Activated T-cell treated with anti-CD3 and anti-CD28 coated beads, Interleukin-2, amount 50 U/mL, for 24 hours (primary cell): ENCODE measurements around the gene CCDC43.
"Not testable (repeated sequence)": the region's sequence is repeated elsewhere in the genome, so short reads cannot be mapped to it uniquely, and the experiment has no call there.

Experiments
- DNase-seq: peaks from one replicate; pipeline ENCODE4 v3.0.0-alpha.2; 2020
- H3K27ac Mint-ChIP-seq: 2 replicates; pipeline ENCODE4 v1.8.0; 2020; ENCODE audit warnings: mild to moderate bottlenecking, mixed read lengths
- H3K27me3 Mint-ChIP-seq: 2 replicates; pipeline ENCODE4 v1.8.0; 2020; ENCODE audit warnings: mixed read lengths
- H3K36me3 Mint-ChIP-seq: 2 replicates; pipeline ENCODE4 v1.8.0; 2020; ENCODE audit warnings: low read depth, mixed read lengths
- H3K4me1 Mint-ChIP-seq: 2 replicates; pipeline ENCODE4 v1.8.0; 2020; ENCODE audit warnings: low read depth, mixed read lengths
- H3K4me3 Mint-ChIP-seq: 2 replicates; pipeline ENCODE4 v1.8.0; 2020; ENCODE audit warnings: mild to moderate bottlenecking, moderate library complexity, mixed read lengths
- H3K9me3 Mint-ChIP-seq: 2 replicates; pipeline ENCODE4 v1.8.0; 2020; ENCODE audit warnings: mixed read lengths

Gene CCDC43

DNA sequence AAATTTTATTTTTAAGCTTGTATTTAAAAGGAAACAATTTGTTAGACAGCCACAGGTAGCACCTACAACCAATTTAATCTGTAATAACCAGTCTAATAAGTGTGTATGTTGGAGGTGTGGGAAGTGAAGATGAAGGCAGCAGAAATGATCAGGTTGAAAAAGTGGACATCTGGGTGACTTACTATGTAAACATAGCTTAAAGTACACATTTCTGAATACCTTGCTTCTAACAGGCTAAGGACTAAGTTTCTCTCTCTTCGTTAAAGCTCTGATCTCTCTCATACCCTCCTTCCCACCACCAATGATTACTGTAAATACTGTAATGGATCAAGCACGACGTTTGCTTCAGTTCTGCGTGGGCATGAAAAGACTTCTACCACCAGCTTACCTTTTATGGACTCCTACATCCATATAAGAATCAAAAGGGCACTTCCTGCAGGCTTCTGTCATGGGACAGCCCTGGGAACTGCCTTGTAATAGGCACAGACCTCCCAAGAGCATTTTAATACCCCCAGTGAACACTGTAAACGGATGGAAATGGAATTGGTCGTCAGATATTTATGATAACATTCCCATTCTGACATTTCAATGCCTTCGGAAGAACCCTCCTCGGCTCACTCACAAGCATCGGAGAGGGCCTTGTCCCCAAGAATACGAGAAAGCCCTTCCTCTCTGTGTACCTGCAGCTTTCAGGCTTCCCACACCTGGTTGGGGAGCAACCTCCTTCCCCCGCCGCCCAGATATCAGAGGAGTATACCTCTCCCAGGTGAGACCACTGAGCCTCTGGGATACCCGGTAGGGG, 700 bp downstream of the CCDC43 start:
- Mint-ChIP-seq H3K27me3 (no peaks in the 10 kb centered on the region), H3K4me3 (peak overlapping the region; percentile 99), H3K27ac (peak overlapping the region; percentile 97), H3K9me3 (no peaks in the 10 kb centered on the region), H3K36me3 (peaks cover 44% of the 10 kb centered on the region), H3K4me1 (peaks cover 39% of the 10 kb centered on the region)
- DNase-seq: no peak

DNA sequence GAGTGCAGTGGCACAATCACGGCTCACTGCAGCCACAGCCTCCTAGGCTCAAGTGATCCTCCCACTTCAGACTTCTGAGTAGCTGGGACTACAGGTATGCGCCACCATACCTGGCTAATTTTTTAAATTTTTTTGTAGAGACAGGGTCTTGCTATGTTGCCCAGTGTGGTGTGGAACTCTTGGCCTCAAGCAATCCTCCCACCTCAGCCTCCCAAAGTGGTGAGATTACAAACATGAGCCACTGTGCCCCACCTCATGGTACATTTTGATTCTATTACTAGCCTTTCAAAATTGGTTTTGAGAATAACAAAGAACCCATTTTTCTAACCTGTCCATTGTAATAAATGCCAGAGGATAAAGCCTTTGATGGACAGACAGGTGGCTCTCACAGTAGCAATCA, 1.4 kb downstream of the CCDC43 start:
- Mint-ChIP-seq H3K36me3 (peaks cover 51% of the 10 kb centered on the region), H3K4me1 (peaks cover 45% of the 10 kb centered on the region), H3K27me3 (no peaks in the 10 kb centered on the region), H3K27ac (peak overlapping the region; percentile 97), H3K4me3 (peak overlapping the region; percentile 99), H3K9me3 (no peaks in the 10 kb centered on the region)
- DNase-seq: no peak

DNA sequence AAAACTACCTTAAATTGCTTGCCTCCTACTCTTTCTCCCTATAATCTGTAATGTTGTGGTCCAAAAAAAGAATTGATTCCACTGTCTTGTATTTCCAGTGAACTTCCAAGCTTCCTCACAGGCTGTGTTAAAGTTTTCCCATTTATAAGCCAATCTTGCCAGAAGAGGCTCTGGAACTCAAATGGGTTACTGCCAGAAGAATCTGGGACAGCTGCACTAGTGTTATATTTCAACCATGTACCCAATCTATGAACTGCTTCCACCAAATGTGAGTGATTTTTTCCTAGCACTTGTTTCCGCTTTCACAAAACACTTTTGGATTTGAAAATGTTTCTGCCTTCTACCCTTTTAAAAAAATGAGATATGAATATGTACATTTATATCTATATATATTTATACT, 1.8 kb downstream of the CCDC43 start:
- Mint-ChIP-seq H3K27ac (no peak overlapping the region), H3K27me3 (no peaks in the 10 kb centered on the region), H3K9me3 (no peaks in the 10 kb centered on the region), H3K4me3 (no peak overlapping the region), H3K4me1 (peaks cover 47% of the 10 kb centered on the region), H3K36me3 (peaks cover 56% of the 10 kb centered on the region)
- DNase-seq: no peak

DNA sequence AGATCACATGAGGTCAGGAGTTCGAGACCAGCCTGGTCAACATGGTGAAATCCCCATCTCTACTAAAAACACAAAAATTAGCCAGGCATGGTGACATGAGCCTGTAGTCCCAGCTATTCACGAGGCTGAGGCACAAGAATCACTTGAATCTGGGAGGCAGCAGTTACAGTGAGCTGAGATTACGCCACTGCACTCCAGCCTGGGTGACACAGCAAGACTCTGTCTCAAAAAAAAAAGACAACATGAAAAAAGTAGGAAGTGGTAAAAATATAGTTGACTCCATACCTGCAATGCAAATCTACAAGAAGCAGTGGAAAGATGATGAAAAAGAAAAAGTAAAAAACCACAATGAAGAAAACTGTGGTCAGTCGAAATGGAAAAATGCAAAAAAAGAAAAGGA, 6.3 kb downstream of the CCDC43 start:
- peak overlapping the region; percentile 50 for H3K27ac Mint-ChIP-seq
- H3K4me1 Mint-ChIP-seq: peaks cover 30% of the 10 kb centered on the region
- H3K36me3 Mint-ChIP-seq: peaks cover 76% of the 10 kb centered on the region
- DNase-seq, H3K9me3 Mint-ChIP-seq, H3K27me3 Mint-ChIP-seq, H3K4me3 Mint-ChIP-seq: not testable (repeated sequence)

DNA sequence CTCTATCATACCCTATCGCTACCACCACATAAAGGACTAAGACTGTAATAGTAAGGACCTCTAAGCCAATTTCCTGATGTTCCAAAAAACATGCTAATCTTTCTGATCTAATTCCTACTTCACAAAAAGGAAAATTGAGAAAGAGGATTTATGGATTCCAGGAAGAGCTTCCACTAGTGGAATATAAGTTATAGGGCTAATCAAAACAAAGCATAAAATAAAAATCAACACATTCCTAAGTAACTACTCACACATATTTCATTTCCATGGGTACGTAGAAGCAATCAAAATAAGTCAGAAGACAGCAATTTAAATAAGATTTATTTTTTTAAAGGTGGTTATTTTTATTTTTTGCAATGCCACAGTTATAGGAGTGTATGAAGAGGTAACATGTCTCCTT, 12.4 kb downstream of the CCDC43 start:
- peaks cover 54% of the 10 kb centered on the region for H3K36me3 Mint-ChIP-seq
- H3K4me1 Mint-ChIP-seq: no peaks in the 10 kb centered on the region
- H3K27ac Mint-ChIP-seq: no peak overlapping the region
- no peaks in the 10 kb centered on the region for H3K27me3 Mint-ChIP-seq
- no peaks in the 10 kb centered on the region for H3K9me3 Mint-ChIP-seq
- no peak overlapping the region for H3K4me3 Mint-ChIP-seq
- DNase-seq: no peak

DNA sequence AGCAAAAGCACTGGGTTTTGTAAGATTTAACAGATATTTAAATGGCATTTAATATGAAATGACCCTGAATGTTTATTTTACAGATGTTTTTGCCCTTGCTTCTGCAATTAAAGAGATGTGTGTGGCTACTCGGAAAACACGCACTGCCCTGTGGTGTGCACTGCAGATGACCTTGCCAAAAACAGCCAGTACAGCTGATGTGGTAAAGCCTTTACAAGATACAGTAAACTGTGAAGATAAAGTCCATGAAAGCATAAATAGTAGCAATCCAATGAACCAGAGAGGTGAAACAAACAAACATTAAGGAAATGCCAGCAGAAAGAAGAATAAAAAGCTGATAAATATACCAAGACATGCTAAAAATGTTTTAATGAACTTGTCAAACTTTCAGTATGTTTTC, 15.7 kb downstream of the CCDC43 start:
- Mint-ChIP-seq H3K4me3 (no peak overlapping the region), H3K36me3 (peaks cover 26% of the 10 kb centered on the region), H3K27me3 (no peaks in the 10 kb centered on the region), H3K27ac (no peak overlapping the region), H3K4me1 (no peaks in the 10 kb centered on the region), H3K9me3 (no peaks in the 10 kb centered on the region)
- no peak for DNase-seq

DNA sequence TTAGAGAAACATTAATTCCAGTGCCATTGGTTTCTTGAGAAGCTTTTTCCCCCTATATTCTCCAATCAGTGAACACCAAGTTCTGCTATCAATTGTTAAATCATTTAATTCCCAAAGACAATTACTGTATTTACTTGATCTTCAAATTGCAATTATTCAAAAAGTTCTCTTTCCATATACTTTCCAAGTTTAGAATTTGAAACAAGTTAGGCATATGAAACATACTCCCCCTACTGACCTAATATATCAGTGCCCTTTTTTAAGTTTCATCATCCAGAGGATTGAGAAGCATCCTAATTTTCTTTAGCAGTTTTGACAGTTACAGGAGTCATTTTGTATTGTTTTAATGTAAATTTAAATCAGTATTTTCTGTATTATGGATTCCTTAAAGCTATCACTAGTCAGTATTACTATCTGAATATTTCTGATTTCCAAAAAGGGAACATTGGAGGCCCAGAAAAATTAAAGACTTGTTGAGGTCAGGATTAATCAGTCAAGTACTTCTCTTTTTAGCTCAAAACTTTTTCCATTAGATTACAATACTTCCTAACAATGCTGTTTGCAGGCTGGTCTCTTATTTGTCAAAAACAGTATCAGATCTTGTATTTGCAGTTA, 17.0 kb downstream of the CCDC43 start:
- DNase-seq: no peak
- H3K4me3 Mint-ChIP-seq: no peak overlapping the region
- no peaks in the 10 kb centered on the region for H3K27me3 Mint-ChIP-seq
- no peaks in the 10 kb centered on the region for H3K9me3 Mint-ChIP-seq
- peaks cover 13% of the 10 kb centered on the region for H3K36me3 Mint-ChIP-seq
- H3K27ac Mint-ChIP-seq: no peak overlapping the region
- H3K4me1 Mint-ChIP-seq: peaks cover 4% of the 10 kb centered on the region

DNA sequence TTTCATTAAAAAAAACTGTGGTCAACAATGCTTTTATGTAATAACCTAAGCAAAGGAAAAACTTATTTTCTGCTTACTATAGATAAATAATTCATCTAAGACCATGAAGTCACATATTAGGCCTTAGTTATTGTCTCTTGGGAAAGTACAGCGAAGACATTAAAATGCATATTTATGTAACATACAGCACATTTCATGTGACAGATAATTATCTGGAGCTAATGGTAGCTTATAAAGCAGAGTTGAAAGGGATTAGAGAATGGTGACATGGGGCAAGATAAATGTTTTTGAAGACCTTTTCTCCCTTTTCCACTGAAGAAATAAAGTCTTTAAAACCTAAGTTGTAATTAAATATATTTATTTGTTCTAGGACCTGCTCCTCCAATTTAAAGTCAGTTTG, 23.6 kb downstream of the CCDC43 start:
- H3K27me3 Mint-ChIP-seq: peaks cover 15% of the 10 kb centered on the region
- no peak overlapping the region for H3K27ac Mint-ChIP-seq
- no peak overlapping the region for H3K4me3 Mint-ChIP-seq
- DNase-seq: no peak
- peaks cover 4% of the 10 kb centered on the region for H3K4me1 Mint-ChIP-seq
- no peaks in the 10 kb centered on the region for H3K9me3 Mint-ChIP-seq
- H3K36me3 Mint-ChIP-seq: no peaks in the 10 kb centered on the region

DNA sequence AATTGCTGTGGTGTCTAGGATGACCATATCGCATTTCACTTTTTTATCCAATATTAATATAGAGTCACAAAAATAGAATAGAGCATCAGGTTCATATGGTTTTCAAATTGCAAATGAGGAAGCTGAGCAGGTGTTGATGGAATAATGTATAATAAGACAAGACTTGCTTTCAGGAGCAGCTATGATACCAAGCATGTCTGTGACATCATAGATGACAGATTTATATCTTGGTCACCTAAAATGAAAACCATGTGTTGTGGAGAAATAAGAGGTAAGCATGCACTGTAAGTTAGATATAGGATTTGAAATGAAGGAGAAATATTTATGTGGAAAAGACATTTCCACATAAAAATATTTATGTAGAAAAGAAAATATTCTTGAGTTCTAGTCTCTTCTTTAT, 24.7 kb downstream of the CCDC43 start:
- H3K27me3 Mint-ChIP-seq: peaks cover 15% of the 10 kb centered on the region
- no peaks in the 10 kb centered on the region for H3K9me3 Mint-ChIP-seq
- H3K4me3 Mint-ChIP-seq: no peak overlapping the region
- H3K27ac Mint-ChIP-seq: no peak overlapping the region
- no peak for DNase-seq
- H3K36me3 Mint-ChIP-seq: no peaks in the 10 kb centered on the region
- H3K4me1 Mint-ChIP-seq: peaks cover 4% of the 10 kb centered on the region

DNA sequence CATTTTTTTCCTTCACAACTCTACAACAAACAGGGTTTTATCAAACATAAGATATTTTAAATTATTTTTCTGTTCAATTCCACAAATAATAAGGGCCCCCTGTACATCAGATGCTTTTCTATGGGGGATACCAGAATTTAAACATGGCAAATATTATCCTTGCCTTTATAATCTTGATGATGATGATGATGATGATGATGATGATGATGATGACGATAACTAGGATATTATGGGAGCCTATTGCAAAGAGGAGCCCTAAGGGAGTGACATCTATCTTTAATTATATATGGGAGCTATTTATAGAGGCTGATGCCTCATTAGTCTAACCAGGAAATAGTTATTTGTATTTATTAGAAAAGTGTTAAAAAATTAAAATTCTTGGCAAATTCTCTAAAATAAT, 26.5 kb downstream of the CCDC43 start:
- Mint-ChIP-seq H3K4me1 (peaks cover 4% of the 10 kb centered on the region), H3K9me3 (no peaks in the 10 kb centered on the region), H3K27ac (no peak overlapping the region), H3K27me3 (peaks cover 15% of the 10 kb centered on the region), H3K4me3 (no peak overlapping the region), H3K36me3 (no peaks in the 10 kb centered on the region)
- DNase-seq: no peak

DNA sequence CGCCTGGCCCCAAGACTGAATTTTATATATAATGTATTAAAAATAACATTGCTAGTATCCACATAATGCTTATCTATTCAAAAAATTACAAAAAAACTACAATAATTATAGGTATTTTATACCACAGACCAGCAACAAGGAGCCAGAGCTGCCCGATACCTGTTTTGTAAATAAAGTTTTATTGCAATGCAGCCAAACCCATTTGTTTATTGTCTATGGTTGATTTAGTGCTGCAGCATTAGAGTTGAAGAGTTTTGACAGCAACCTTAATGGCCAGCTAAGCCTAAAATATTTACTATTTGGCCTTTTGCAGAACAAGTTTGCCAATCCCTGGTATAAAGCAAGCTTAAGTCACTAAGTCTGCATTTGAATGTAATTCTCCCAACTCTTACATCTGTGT, 27.7 kb downstream of the CCDC43 start:
- peaks cover 20% of the 10 kb centered on the region for H3K27me3 Mint-ChIP-seq
- DNase-seq: no peak
- no peak overlapping the region for H3K27ac Mint-ChIP-seq
- H3K4me1 Mint-ChIP-seq: peaks cover 2% of the 10 kb centered on the region
- H3K4me3 Mint-ChIP-seq: no peak overlapping the region
- H3K9me3 Mint-ChIP-seq: no peaks in the 10 kb centered on the region
- H3K36me3 Mint-ChIP-seq: no peaks in the 10 kb centered on the region

DNA sequence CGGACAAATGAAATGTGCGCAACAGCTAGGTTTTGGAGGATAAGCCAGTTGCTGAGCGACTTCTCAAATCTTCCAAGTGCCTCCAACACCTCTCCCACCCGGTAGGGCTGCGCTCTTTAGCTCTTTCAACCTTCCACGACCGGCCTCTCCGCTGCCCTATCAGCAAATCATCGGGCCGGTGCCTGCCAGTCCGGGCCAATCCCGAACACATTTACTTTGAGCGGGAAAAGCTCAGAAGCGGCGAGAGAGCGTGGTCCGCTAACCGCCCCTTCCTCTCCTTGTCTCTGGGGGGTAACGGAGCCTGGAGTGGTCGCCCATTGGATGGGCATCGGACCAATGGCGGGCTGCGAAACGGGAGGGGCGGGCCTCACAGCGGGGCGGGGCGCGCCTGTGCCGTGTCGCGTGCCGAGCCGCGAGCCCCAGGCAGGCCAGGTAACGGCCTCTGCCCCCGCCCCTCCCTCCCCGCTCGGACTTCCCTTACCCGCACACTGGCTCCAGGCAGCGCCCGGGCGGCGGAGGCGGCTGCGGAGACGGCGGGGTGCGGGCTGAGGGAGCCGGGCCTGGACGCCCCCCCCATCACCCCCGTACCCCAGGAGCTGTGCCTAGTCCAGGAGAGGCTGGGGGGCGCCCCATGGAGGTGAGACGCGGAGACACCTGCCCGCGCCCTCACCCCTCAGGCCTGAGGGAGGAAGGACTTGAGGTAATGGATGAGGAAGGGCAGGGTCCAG, 33.4 kb downstream of the CCDC43 start, which contains the start of gene MEIOC:
TSS of gene MEIOC (plus strand) at position 486 of the 728 bp plus-strand sequence. CDS start at position 632, 146 bp downstream.
- Mint-ChIP-seq H3K9me3 (no peaks in the 10 kb centered on the region), H3K27me3 (peaks cover 48% of the 10 kb centered on the region), H3K4me3 (peak within 1 kb of the TSS; percentile 59), H3K4me1 (peaks cover 7% of the 10 kb centered on the region), H3K27ac (no peak within 1 kb of the TSS), H3K36me3 (no peaks in the 10 kb centered on the region)
- DNase-seq: peak; percentile 70

DNA sequence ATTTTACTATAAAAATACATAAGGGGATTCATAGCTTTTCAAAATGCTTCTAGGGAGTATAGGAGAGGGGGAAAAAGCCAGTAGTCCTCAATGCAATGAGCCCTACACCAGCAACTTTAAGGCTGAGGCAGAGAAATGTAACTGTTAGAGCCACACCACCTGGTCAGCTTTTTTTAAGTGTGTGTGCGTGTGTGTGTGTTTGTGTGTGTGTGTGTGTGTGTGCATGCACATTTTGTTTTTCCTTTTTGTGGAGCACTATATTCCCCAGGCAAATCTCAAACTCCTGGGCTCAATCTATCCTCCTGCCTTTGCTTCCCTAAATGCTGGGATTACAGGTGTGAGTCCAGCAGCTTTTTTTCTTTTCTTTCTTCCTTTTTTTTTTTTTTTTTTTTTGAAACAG, 35.6 kb downstream of the CCDC43 start:
- H3K36me3 Mint-ChIP-seq: no peaks in the 10 kb centered on the region
- no peak for DNase-seq
- no peaks in the 10 kb centered on the region for H3K9me3 Mint-ChIP-seq
- H3K27me3 Mint-ChIP-seq: peaks cover 60% of the 10 kb centered on the region
- peaks cover 7% of the 10 kb centered on the region for H3K4me1 Mint-ChIP-seq
- no peak overlapping the region for H3K27ac Mint-ChIP-seq
- no peak overlapping the region for H3K4me3 Mint-ChIP-seq

DNA sequence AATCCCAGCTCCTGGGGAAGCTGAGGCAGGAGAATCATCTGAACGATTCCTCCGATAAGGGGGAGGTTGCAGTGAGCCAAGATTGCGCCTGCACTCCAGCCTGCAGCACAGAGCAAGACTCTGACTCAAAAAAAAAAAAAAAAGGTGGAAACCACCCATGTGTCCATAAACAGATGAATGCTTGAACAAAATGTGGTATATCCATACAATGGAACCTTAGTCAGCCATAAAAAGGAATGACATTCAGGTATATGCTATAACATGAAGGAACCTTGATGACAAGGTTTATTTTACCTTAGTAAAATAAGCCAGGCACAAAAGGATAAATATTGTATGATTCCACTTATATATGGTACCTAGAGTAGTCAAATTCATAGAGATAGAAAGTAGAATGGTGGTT, 36.2 kb downstream of the CCDC43 start:
- Mint-ChIP-seq H3K36me3 (no peaks in the 10 kb centered on the region), H3K9me3 (no peaks in the 10 kb centered on the region), H3K4me1 (peaks cover 7% of the 10 kb centered on the region), H3K4me3 (no peak overlapping the region), H3K27ac (no peak overlapping the region), H3K27me3 (peaks cover 65% of the 10 kb centered on the region)
- DNase-seq: no peak

DNA sequence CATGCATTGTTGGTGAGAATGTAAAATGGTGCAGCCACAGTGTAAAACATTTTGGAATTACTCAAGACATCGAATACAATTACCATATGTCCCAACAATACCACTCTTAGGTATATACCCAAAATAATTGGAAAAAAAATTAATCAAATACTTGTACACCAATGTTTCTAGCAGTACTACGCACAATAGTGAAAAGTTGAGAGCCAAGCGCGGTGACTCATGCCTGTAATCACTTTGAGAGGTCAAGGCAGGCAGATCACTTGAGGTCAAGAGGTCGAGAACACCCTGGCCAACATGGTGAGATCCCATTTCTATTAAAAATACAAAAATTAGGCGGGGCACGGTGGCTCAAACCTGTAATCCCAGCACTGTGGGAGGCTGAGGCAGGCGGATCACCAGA, 36.8 kb downstream of the CCDC43 start:
- Mint-ChIP-seq H3K9me3 (no peaks in the 10 kb centered on the region), H3K4me1 (peaks cover 7% of the 10 kb centered on the region), H3K27ac (no peak overlapping the region), H3K36me3 (no peaks in the 10 kb centered on the region), H3K4me3 (no peak overlapping the region), H3K27me3 (peaks cover 70% of the 10 kb centered on the region)
- no peak for DNase-seq
